NCI-H748 (cell line): ENCODE measurements around the gene REV3L.
"Not testable (repeated sequence)": the region's sequence is repeated elsewhere in the genome, so short reads cannot be mapped to it uniquely, and the experiment has no call there.

Experiments
- DNase-seq: peaks from one replicate; lab custom pipeline; 2025; ENCODE audit not compliant: unreplicated experiment; lab: John Stamatoyannopoulos, UW

The REV3L gene

DNA sequence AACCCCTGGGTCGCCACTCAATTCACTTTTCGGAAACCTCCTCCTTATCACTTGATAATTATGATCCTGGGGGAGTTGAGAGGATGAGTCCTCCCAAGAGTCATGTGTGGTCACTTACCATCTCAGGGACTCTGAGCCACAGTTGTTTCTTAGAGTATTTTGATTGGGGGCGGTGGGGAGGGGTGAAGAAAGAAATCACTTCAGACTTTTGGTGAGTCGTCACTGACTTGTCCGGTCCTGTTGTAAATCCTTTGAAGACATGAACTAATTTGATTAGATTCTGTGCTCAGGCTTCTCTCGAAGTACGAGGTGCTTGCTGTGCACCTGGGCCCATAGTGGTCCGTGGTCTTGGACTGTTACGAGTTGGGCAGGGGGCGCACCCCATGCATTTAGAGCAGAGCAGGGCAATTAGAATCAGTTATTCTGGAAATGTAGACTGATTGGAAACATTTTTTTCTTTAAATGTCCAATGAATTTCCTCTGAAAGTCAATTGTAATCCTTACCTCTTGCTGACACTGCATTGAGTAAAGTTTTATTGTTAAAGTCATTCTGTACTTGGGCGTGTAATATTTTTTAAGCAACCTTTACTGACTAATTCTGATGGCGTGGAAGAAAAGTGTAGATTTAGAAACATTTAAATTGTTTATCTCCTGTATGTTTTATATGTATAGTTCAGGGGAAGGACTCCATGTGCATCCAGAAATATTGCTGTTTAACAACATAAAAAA lies 222.3 kb downstream of the REV3L start:
- DNase-seq = no peak

DNA sequence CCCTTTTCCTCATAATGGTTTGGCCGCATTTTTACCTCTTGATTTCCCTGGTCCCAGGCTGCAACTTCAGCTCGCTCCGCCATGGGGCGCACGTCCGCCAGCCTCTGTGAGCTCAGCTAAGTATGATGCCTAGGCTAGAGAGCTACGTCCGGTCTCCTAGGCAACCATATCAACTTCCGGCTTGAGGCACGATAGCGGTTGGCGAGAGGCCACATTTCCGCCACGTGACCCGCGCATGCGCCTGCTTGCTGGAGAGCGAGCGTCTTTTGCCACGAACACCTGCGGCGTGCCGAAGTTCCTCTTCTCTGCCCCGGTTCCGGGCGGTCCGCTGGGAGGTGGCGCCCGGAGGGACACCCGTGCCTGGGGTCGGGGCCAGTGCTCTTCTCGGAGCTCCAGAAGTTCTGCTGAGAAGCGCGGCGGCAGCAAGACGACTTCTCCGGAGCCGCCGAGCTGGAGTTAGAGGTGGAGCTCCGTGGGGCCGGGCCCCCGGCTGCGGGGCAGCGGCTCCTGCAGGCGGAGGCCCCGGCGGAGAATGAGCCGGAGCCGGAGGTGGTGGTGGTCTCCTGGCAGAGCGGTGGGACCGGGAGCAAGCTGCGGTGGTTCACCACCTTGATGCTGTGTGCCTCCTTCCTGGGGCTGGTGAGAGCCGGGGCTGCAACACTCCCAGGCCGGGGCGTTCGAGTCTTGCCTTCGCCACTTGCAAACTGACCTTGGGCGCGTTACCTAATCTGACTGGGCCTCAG lies 223.8 kb downstream of the REV3L start:
- DNase-seq = peak; percentile 99

DNA sequence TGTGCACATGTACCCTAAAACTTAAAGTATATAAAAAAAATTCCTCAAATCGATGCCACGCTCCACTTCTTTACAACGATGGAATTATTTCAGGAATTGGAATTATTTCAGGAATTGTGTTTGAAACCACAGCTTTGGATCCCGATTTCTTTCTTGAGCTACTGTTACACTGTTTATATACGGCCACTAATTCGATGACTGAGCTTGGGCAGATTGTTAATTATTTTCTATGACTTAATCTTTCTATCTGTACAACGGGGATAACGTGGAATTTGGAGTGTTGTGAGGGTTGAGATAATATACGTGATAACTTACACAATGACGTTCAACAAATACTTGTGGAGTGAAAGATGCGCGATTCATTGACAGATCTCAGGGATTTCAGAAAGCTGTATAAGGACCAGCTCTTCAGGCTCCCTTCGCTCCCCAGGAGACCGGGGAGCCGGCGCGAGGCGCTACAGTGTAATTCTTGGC lies 224.4 kb downstream of the REV3L start:
- no peak for DNase-seq

DNA sequence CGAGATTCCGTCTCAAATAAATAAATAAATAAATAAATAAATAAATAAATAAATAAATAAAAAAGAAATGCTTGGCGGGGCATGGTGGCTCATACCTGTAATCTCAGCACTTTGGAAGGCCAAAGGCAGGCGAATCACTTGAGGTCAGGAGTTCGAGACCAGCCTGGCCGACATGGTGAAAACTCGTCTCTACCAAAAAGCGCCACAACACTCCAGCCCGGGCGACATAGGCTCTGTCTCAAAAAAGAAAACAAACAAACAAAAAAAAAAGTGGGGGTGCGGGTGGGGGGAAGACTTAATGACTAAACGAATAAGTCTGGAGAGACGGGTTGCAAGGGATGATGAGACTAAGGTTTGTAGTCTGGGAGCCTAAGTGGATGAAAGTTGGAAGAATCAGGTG lies 225.0 kb downstream of the REV3L start:
- no peak for DNase-seq

DNA sequence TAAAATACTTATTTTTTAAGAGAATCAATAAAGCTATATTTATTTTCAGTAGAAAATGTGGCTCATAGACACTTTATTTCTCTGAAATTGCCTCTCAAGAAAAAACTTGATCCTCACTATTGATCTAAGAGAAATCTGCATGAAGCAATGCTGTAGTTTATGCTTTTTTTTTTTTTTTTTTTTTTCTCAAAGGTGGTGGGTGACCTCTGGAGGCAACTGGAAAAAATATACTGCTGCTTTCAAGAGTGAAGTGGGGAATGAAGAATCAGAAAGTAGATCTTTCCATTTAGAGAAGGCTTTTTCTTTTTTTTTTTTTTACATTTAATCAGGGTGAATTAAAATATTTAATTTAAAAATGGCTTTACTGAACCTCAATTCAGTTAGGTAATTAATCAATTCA lies 226.4 kb downstream of the REV3L start:
- peak; percentile 11 for DNase-seq

DNA sequence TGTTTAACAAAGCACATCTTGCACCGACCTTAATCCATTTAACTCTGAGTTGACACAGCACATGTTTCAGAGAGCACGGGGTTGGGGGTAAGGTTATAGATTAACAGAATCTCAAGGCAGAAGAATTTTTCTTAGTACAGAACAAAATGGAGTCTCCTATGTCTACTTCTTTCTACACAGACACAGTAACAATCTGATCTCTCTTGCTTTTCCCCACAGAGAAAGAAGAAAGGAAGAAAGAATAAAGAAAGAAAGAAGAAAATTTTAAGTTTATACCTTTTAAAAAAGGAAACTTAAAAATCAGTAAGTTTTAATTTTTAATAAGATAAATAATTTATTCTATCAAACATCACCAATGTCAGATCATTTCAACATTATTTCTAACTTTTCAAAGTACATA lies 227.2 kb downstream of the REV3L start:
- DNase-seq = not testable (repeated sequence)

DNA sequence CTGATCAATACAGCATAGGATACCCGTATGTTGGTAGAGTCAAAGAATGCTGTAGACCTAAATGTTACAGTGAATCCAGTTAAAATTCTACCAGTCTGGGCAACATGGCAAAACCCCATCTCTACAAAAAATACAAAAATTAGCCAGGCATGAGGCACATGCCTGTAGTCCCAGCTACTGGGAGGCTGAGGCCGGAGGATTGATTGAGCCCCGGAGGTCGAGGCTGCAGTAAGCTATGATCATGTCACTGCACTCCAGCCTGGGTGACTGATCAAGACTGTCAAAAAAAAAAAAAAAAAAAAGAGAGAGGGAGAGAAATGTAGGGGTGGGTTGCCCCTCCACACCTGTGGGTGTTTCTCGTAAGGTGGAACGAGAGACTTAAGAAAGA lies 228.2 kb downstream of the REV3L start:
- DNase-seq = no peak

DNA sequence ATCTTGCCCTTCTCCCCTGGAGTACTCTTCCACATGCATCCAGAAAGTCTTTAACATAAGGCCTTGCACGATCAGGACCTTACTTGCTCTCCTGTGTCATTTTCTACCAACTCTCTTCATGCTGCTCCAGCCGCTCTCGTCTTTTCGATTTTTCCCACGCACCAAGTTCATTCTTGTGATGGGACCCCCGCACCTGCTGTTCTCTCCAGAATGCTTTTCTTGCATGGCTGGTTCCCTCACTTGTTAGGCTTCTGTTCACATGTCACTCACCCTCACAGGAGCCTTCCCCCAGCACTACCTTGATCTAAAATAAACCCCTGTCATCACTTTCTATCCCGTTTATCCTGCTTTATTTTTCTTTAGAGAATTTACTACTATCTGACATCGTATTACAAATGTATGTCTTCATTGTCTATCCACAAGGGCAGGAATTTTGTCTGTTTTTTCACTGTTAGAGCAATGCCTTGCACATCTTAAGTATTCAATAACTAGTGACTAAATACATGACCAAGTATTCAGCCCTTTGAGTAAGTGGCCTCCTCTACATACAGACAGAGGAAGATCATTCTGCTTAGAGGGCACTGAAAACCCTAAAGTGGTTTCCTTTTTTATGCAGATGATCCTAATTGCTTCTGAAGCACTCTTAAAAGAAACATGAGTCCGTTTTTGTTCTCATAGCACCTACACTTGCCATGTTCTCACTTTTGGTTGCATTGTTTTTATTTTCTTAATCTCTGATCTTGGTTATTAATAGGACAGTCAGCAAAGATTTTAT lies 228.8 kb downstream of the REV3L start:
- no peak for DNase-seq

DNA sequence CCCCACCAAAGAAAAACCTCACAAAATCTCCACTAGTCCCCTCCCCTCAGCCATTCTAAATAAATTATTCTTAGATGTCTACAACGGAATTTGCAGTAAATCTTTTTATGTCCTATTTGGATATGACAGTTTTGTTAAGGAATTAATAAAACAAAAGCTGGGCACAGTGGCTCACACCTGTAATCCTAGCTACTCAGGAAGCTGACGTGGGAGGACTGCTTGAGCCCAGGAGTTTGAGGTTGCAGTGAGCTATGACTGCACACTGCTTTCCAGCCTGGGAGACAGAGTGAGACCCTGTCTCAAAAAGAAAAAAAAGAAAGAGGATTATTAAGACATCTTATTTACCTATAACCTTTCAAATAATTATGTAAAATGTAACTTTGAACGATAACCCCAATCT lies 230.3 kb downstream of the REV3L start:
- no peak for DNase-seq

DNA sequence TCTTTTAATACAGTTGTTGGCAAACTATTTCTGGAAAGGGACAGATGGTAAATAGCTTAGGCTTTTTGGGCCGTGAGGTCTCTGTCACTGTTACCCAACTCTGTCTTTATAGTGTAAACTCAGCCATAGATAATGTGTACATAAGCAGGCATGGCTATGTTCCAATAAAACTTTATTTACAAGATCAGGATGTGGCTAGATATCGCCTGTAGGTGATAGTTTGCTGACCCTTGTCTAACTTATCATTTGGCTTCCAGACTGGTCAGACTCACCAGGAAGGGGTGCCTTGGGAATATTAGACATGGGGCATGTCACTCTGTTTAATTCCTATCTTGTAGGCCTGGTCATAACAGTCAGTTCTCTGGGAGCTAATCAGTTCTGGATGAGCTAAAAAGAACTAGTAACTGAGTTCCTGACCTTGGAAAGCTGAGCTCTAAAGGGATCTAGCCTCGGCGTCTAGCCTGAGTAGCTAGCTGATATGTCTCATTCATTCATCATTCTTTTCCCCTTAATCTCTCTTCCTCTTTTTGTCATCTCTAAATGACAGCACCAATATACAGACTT lies 232.1 kb downstream of the REV3L start:
- DNase-seq = no peak
